ENCODE results near the gene ASCL3.

GRCh38 chr11:8911029-8911823, 31.6 kb downstream of the ASCL3 start, which contains the start of gene AKIP1:
- TF ChIP-seq POLR2A (IDR thresholded peaks at IDR 0.05) (no peak), CTCF (IDR thresholded peaks at IDR 0.05) (no peak), POLR2AphosphoS5 (IDR thresholded peaks at IDR 0.05) (peak; percentile 39 to 55 (median 49))

Data from breast epithelium (tissue), 3 donors.